NCI-H187 (cell line): Measurements from ENCODE around the gene MAB21L3.

Experiments used
- DNase-seq, 2 experiments: peaks; one replicate each; lab custom pipeline; 2025; lab: John Stamatoyannopoulos, UW

MAB21L3 gene

GRCh38 chr1:116110567-116111523 is at the start of gene MAB21L3:
TSS of gene MAB21L3 (plus strand) at chr1:116111399. CDS start at chr1:116112616, 1,217 bp downstream.
- no peak for DNase-seq

GRCh38 chr1:116062201-116062600 is 49.0 kb upstream of the MAB21L3 start:
- DNase-seq = no peak

GRCh38 chr1:116064616-116065015 is 46.6 kb upstream of the MAB21L3 start:
- no peak for DNase-seq

GRCh38 chr1:116066868-116067565 is 44.2 kb upstream of the MAB21L3 start:
- DNase-seq = no peak

- no peak for DNase-seq
Observed at GRCh38 chr1:116067566-116067890, 43.7 kb upstream of the MAB21L3 start.

- DNase-seq = no peak
Observed at GRCh38 chr1:116075575-116075974, 35.6 kb upstream of the MAB21L3 start.

GRCh38 chr1:116075990-116076389 is 35.2 kb upstream of the MAB21L3 start:
- no peak for DNase-seq

GRCh38 chr1:116076831-116077230 is 34.4 kb upstream of the MAB21L3 start:
- DNase-seq = no peak

GRCh38 chr1:116078699-116079223 is 32.4 kb upstream of the MAB21L3 start:
- DNase-seq = no peak

GRCh38 chr1:116087628-116088027 is 23.6 kb upstream of the MAB21L3 start:
- no peak for DNase-seq

- DNase-seq = no peak
Observed at GRCh38 chr1:116089870-116090269, 21.3 kb upstream of the MAB21L3 start.

GRCh38 chr1:116091083-116091482 is 20.1 kb upstream of the MAB21L3 start:
- DNase-seq = no peak

GRCh38 chr1:116092752-116093489 is 18.3 kb upstream of the MAB21L3 start:
- DNase-seq = no peak

- DNase-seq = no peak
Observed at GRCh38 chr1:116095027-116095426, 16.2 kb upstream of the MAB21L3 start.

- DNase-seq = no peak
Observed at GRCh38 chr1:116096013-116096618, 15.1 kb upstream of the MAB21L3 start.

GRCh38 chr1:116097626-116098025 is 13.6 kb upstream of the MAB21L3 start:
- no peak for DNase-seq

GRCh38 chr1:116099379-116099778 is 11.8 kb upstream of the MAB21L3 start:
- DNase-seq = no peak

GRCh38 chr1:116099919-116100318 is 11.3 kb upstream of the MAB21L3 start:
- no peak for DNase-seq

GRCh38 chr1:116104667-116105066 is 6.5 kb upstream of the MAB21L3 start:
- no peak for DNase-seq

GRCh38 chr1:116105996-116106395 is 5.2 kb upstream of the MAB21L3 start:
- DNase-seq = no peak

GRCh38 chr1:116106646-116107045 is 4.6 kb upstream of the MAB21L3 start:
- no peak for DNase-seq

- no peak for DNase-seq
Observed at GRCh38 chr1:116107371-116107770, 3.8 kb upstream of the MAB21L3 start.
